CD4-positive, alpha-beta memory T cell (primary cell): ENCODE results near the gene HNRNPR. TPM values are rescaled to one million over a fixed set of nuclear protein-coding genes. Genes with fewer than 3 reads are reported as not detected.
A peak's percentile ranks its signal among the peaks of the same experiment; 100 is the strongest.
"Not testable (repeated sequence)": the region's sequence is repeated elsewhere in the genome, so short reads cannot be mapped to it uniquely, and the experiment has no call there.

Source experiments
- CTCF ChIA-PET: fragments of 350-600 bp; sonication (Branson Sonifier 250); formaldehyde crosslinking; loops from one replicate; lab custom pipeline; 2021; ENCODE audit warnings: inconsistent platforms; ENCODE audit not compliant: partially characterized antibody; lab: Charles Lee
- POLR2A ChIA-PET: fragments of 350-600 bp; sonication (Branson Sonifier 250); formaldehyde crosslinking; loops from one replicate; lab custom pipeline; 2021; ENCODE audit not compliant: partially characterized antibody; lab: Charles Lee
- DNase-seq, 5 donors: peaks; one replicate each; pipeline versions ENCODE4 v3.0.0 to v3.0.0-alpha.2; 2020 to 2022; ENCODE audit warnings: mixed read lengths in 1 of 5
- H3K27ac ChIP-seq: one replicate; pipeline ENCODE4 v1.7.0; 2013; ENCODE audit warnings: low read depth, low read length
- H3K27me3 ChIP-seq: 2 replicates; pipeline ENCODE4 v1.7.0; 2013; ENCODE audit warnings: mild to moderate bottlenecking, low read length, moderate library complexity; ENCODE audit not compliant: insufficient read depth
- H3K36me3 ChIP-seq: 2 replicates; pipeline ENCODE4 v1.7.0; 2013; ENCODE audit warnings: mild to moderate bottlenecking, low read length, moderate library complexity; ENCODE audit not compliant: insufficient read depth
- H3K4me1 ChIP-seq: 2 replicates; pipeline ENCODE4 v1.7.0; 2013; ENCODE audit warnings: mild to moderate bottlenecking, low read length, moderate library complexity; ENCODE audit not compliant: insufficient read depth
- H3K4me3 ChIP-seq, 2 donors: one replicate each; pipeline ENCODE4 v1.7.0; 2013; ENCODE audit warnings: low read length in 2 of 2, mild to moderate bottlenecking in 1 of 2
- H3K9me3 ChIP-seq, 2 donors: one replicate each; pipeline ENCODE4 v1.7.0; 2013; ENCODE audit warnings: low read length in 2 of 2, control low read depth in 1 of 2; ENCODE audit not compliant: control insufficient read depth in 1 of 2
- H3K27ac Mint-ChIP-seq, 7 donors: one replicate each; pipeline ENCODE4 v1.8.0; 2020 to 2021; ENCODE audit warnings: mixed read lengths in 7 of 7, mild to moderate bottlenecking in 6 of 7, inconsistent platforms in 3 of 7, moderate library complexity in 3 of 7
- H3K27me3 Mint-ChIP-seq, 2 donors: one replicate each; pipeline ENCODE4 v1.8.0; 2020 to 2021; ENCODE audit warnings: mixed read lengths in 2 of 2
- H3K36me3 Mint-ChIP-seq, 2 donors: one replicate each; pipeline ENCODE4 v1.8.0; 2020 to 2021; ENCODE audit warnings: mixed read lengths in 2 of 2, inconsistent platforms in 1 of 2, mild to moderate bottlenecking in 1 of 2
- H3K4me1 Mint-ChIP-seq, 4 donors: one replicate each; pipeline ENCODE4 v1.8.0; 2020 to 2021; ENCODE audit warnings: mixed read lengths in 4 of 4, mild to moderate bottlenecking in 1 of 4
- H3K4me3 Mint-ChIP-seq, 8 donors: one replicate each; pipeline ENCODE4 v1.8.0; 2020 to 2021; ENCODE audit warnings: mixed read lengths in 8 of 8, mild to moderate bottlenecking in 7 of 8, moderate library complexity in 6 of 8, inconsistent platforms in 3 of 8
- H3K9me3 Mint-ChIP-seq, 8 donors: one replicate each; pipeline ENCODE4 v1.8.0; 2020 to 2021; ENCODE audit warnings: mixed read lengths in 8 of 8, mild to moderate bottlenecking in 5 of 8, inconsistent platforms in 3 of 8, moderate library complexity in 1 of 8
- intact Hi-C: fragments of 100-400 bp; cut with micrococcal nuclease; formaldehyde crosslinking; loops from one replicate; pipeline ENCODE4 v1.15.1; 2023
- polyA plus RNA-seq, 2 donors: library from polyadenylated mRNA; unstranded; fragments of 300-500 nt; fragmentation: Illumina TruSeq; gene quantifications; one replicate each; pipeline ENCODE4 v1.2.3, GENCODE V29; 2021
- total RNA-seq, 2 experiments: library from RNA; stranded (reverse); gene quantifications; one replicate each; pipeline ENCODE4 v1.2.3, GENCODE V29; 2021

The HNRNPR gene
- total and polyA plus RNA-seq, 4 experiments from 2014 or later: 115 to 194 (median 153) TPM

- peaks cover 0 to 1% (median under 1%) of the 10 kb centered on the region in 4 donors for H3K4me1 Mint-ChIP-seq
- peak overlapping the region in 1 of 7 donors; percentile 16 for H3K27ac Mint-ChIP-seq
- ChIA-PET POLR2A (no interaction called here), CTCF (interaction anchor here (0.5 to 1.3 kb wide), 2 partner anchors 10 to 13 kb away, joined by 3 read pairs; no protein-coding TSS in a partner anchor)
- no peaks in the 10 kb centered on the region for H3K9me3 Mint-ChIP-seq
- Histone ChIP-seq H3K4me1 (no peaks in the 10 kb centered on the region), H3K27ac (no peak overlapping the region), H3K4me3 (no peak overlapping the region), H3K36me3 (peaks cover 14% of the 10 kb centered on the region), H3K9me3 (no peaks in the 10 kb centered on the region), H3K27me3 (no peaks in the 10 kb centered on the region)
- H3K27me3 Mint-ChIP-seq: no peaks in the 10 kb centered on the region
- intact Hi-C loops: no loop called here
- DNase-seq: no peak
- H3K4me3 Mint-ChIP-seq: no peak overlapping the region
- peaks cover 27 to 56% of the 10 kb centered on the region in 2 donors for H3K36me3 Mint-ChIP-seq
Observed at GRCh38 chr1:23282957-23283356, 61.1 kb downstream of the HNRNPR start.

DNA sequence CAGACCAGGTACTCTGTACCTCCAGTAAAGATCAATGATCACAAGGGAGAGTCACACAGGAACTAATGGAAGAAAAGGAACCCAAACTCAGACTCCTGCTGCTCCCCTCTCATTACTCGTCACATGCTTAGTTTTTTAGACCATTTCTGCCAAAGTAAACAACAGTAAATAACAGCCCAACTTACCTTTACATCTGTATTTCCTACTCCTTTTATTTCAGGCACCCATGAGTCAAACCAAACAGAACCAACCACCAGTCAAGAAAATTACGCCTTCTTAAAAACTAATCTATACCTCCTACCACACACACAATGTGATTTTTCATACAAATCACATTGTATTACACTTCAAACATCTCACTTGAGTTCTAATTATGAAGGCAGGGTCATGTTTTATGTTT lies 65.4 kb downstream of the HNRNPR start:
- H3K9me3 Mint-ChIP-seq: no peaks in the 10 kb centered on the region
- POLR2A ChIA-PET: no interaction called here
- peaks cover 0 to 1% (median 0%) of the 10 kb centered on the region in 4 donors for H3K4me1 Mint-ChIP-seq
- Histone ChIP-seq H3K4me3 (no peak overlapping the region), H3K36me3 (peaks cover 6% of the 10 kb centered on the region), H3K27me3 (no peaks in the 10 kb centered on the region), H3K27ac (no peak overlapping the region), H3K4me1 (no peaks in the 10 kb centered on the region), H3K9me3 (no peaks in the 10 kb centered on the region)
- peaks cover 15 to 18% of the 10 kb centered on the region in 2 donors for H3K27me3 Mint-ChIP-seq
- no peak for DNase-seq
- no peak overlapping the region for H3K4me3 Mint-ChIP-seq
- peak overlapping the region in 1 of 7 donors; percentile 1 for H3K27ac Mint-ChIP-seq
- peaks cover 6 to 31% of the 10 kb centered on the region in 2 donors for H3K36me3 Mint-ChIP-seq
- CTCF ChIA-PET: no interaction called here
- intact Hi-C loops: no loop called here

GRCh38 chr1:23276531-23276930 lies 67.6 kb downstream of the HNRNPR start:
- Histone ChIP-seq H3K27me3 (no peaks in the 10 kb centered on the region), H3K4me3 (no peak overlapping the region), H3K4me1 (no peaks in the 10 kb centered on the region), H3K36me3 (no peaks in the 10 kb centered on the region), H3K9me3 (no peaks in the 10 kb centered on the region), H3K27ac (no peak overlapping the region)
- ChIA-PET POLR2A (no interaction called here), CTCF (no interaction called here)
- H3K27me3 Mint-ChIP-seq: peaks cover 24 to 26% of the 10 kb centered on the region in 2 donors
- DNase-seq: no peak
- H3K4me1 Mint-ChIP-seq: peaks cover 0 to 1% (median 0%) of the 10 kb centered on the region in 4 donors
- intact Hi-C loops: no loop called here
- no peak overlapping the region for H3K4me3 Mint-ChIP-seq
- H3K9me3 Mint-ChIP-seq: no peaks in the 10 kb centered on the region
- H3K27ac Mint-ChIP-seq: no peak overlapping the region
- peaks cover 5 to 17% of the 10 kb centered on the region in 2 donors for H3K36me3 Mint-ChIP-seq

GRCh38 chr1:23274134-23274505 lies 70.0 kb downstream of the HNRNPR start:
- no peak overlapping the region for H3K27ac ChIP-seq
- H3K9me3 ChIP-seq: no peaks in the 10 kb centered on the region
- H3K27me3 ChIP-seq: no peaks in the 10 kb centered on the region
- H3K4me3 ChIP-seq: no peak overlapping the region
- Mint-ChIP-seq H3K9me3 (no peaks in the 10 kb centered on the region), H3K27me3 (peaks cover 26 to 32% of the 10 kb centered on the region in 2 donors), H3K36me3 (peaks cover 1 to 3% of the 10 kb centered on the region in 2 donors), H3K4me3 (no peak overlapping the region), H3K27ac (no peak overlapping the region), H3K4me1 (no peaks in the 10 kb centered on the region)
- no peaks in the 10 kb centered on the region for H3K4me1 ChIP-seq
- CTCF ChIA-PET: no interaction called here
- POLR2A ChIA-PET: no interaction called here
- intact Hi-C loops: no loop called here
- H3K36me3 ChIP-seq: no peaks in the 10 kb centered on the region
- no peak for DNase-seq

DNA sequence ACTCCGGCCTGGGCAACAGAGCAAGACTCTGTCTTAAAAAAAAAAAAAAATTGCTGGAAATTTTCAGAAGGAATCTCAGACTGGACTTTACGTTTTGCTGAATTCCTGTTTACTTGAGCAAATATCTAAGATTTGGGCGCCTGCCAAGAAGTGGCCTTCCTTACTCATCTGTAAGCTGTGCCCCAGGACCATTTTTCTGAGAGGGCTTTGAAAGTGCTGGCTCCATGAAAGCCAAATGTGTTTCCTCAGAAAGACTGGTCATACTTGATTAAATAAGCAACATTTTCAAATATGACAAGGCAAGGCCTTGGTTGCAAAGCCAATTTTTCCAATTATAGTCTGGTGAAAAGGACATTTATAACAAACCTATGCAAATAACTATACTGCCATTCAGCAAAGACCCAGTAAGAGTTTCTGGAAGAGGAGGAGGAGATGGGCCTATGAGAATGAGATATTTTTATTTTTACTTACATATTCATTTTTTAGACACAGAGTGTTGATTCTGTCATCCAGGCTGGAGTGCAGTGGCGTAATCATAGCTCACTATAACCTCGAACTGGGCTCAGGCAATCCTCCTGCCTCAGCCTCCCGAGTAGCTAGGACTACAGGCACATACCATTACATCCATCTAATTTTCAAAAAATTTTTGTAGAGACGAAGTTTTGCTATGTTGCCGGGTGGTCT lies 70.5 kb downstream of the HNRNPR start:
- Histone ChIP-seq H3K4me3 (no peak overlapping the region), H3K27me3 (no peaks in the 10 kb centered on the region), H3K36me3 (no peaks in the 10 kb centered on the region), H3K4me1 (no peaks in the 10 kb centered on the region), H3K27ac (no peak overlapping the region), H3K9me3 (no peaks in the 10 kb centered on the region)
- H3K9me3 Mint-ChIP-seq: no peaks in the 10 kb centered on the region
- no peaks in the 10 kb centered on the region for H3K36me3 Mint-ChIP-seq
- CTCF ChIA-PET: interaction anchor here (0.7 kb wide), 1 partner anchor 9 kb away, joined by 3 read pairs; no protein-coding TSS in a partner anchor
- H3K27me3 Mint-ChIP-seq: peaks cover 28 to 37% of the 10 kb centered on the region in 2 donors
- no peak for DNase-seq
- H3K4me1 Mint-ChIP-seq: no peaks in the 10 kb centered on the region
- no peak overlapping the region for H3K27ac Mint-ChIP-seq
- POLR2A ChIA-PET: no interaction called here
- intact Hi-C loops: no loop called here
- no peak overlapping the region for H3K4me3 Mint-ChIP-seq

GRCh38 chr1:23263380-23263887 lies 80.7 kb downstream of the HNRNPR start:
- Mint-ChIP-seq H3K4me3 (no peak overlapping the region), H3K9me3 (no peaks in the 10 kb centered on the region), H3K27me3 (peaks cover 0 to 4% of the 10 kb centered on the region in 2 donors), H3K27ac (no peak overlapping the region), H3K36me3 (no peaks in the 10 kb centered on the region), H3K4me1 (no peaks in the 10 kb centered on the region)
- no peaks in the 10 kb centered on the region for H3K27me3 ChIP-seq
- ChIA-PET POLR2A (no interaction called here), CTCF (interaction anchor here (1.3 kb wide), 1 partner anchor 11 kb away, joined by 3 read pairs; no protein-coding TSS in a partner anchor)
- no peak overlapping the region for H3K4me3 ChIP-seq
- H3K27ac ChIP-seq: no peak overlapping the region
- H3K9me3 ChIP-seq: no peaks in the 10 kb centered on the region
- no peaks in the 10 kb centered on the region for H3K4me1 ChIP-seq
- intact Hi-C loops: no loop called here
- no peaks in the 10 kb centered on the region for H3K36me3 ChIP-seq
- no peak for DNase-seq

DNA sequence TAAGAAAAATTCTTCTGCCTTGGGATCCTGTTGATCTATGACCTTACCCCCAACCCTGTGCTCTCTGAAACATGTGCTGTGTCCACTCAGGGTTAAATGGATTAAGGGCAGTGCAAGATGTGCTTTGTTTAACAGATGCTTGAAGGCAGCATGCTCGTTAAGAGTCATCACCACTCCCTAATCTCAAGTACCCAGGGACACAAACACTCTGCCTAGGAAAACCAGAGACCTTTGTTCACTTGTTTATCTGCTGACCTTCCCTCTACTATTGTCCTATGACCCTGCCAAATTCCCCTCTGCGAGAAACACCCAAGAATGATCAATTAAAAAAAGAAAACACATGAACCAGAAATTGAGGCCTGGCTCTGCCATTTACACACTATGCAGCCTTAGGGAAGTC lies 86.0 kb downstream of the HNRNPR start:
- DNase-seq, POLR2A ChIA-PET, H3K4me1 Mint-ChIP-seq, H3K9me3 Mint-ChIP-seq, H3K27me3 Mint-ChIP-seq, H3K27ac ChIP-seq, H3K36me3 ChIP-seq, H3K27me3 ChIP-seq, intact Hi-C loops, H3K9me3 ChIP-seq, H3K27ac Mint-ChIP-seq, H3K4me3 Mint-ChIP-seq, H3K36me3 Mint-ChIP-seq, CTCF ChIA-PET, H3K4me1 ChIP-seq, H3K4me3 ChIP-seq: not testable (repeated sequence)
